OCI-LY3 (cell line): Measurements from ENCODE around the gene COPA.

Source experiments
- H2AFZ ChIP-seq: fragments of 200-600, 300-600 bp; shearing (Covaris generic); 2 replicates; pipeline ENCODE4 v1.6.0; 2014; ENCODE audit warnings: antibody characterized with exemption, low read depth, low read length
- H3K27ac ChIP-seq: fragments of 200-600, 300-600 bp; sonication (generic); 2 replicates; pipeline ENCODE4 v1.5.1; 2014; ENCODE audit warnings: mild to moderate bottlenecking, low read length, moderate library complexity, mixed read lengths
- H3K27me3 ChIP-seq: fragments of 200-600, 300-600 bp; sonication (generic); 2 replicates; pipeline ENCODE4 v1.6.1; 2014; ENCODE audit warnings: low read depth, low read length, mixed read lengths
- H3K36me3 ChIP-seq: fragments of 200-600, 300-600 bp; sonication (generic); replicated peaks from 2 replicates; pipeline ENCODE3; 2014; ENCODE audit warnings: low read depth, low read length, mixed read lengths
- H3K4me1 ChIP-seq: fragments of 300-600, 200-600 bp; sonication (generic); 2 replicates; pipeline ENCODE4 v1.6.1; 2014; ENCODE audit warnings: low read length, mixed read lengths
- H3K4me2 ChIP-seq: fragments of 200-600, 300-600 bp; sonication (generic); 2 replicates; pipeline ENCODE4 v1.6.1; 2014; ENCODE audit warnings: low read length, mixed read lengths
- H3K4me3 ChIP-seq: fragments of 300-600, 200-600 bp; sonication (generic); 2 replicates; pipeline ENCODE4 v1.5.1; 2014; ENCODE audit warnings: antibody characterized with exemption, mild to moderate bottlenecking, low read length, moderate library complexity
- H3K79me2 ChIP-seq: fragments of 300-600, 200-600 bp; shearing (Covaris generic); 2 replicates; pipeline ENCODE4 v1.6.1; 2014; ENCODE audit warnings: mild to moderate bottlenecking, low read length, mixed read lengths
- H3K9ac ChIP-seq: fragments of 300-600, 200-600 bp; shearing (Covaris generic); 2 replicates; pipeline ENCODE4 v1.6.0; 2014; ENCODE audit warnings: mild to moderate bottlenecking, low read length, moderate library complexity
- H3K9me3 ChIP-seq: fragments of 200-600, 300-600 bp; shearing (Covaris generic); 2 replicates; pipeline ENCODE4 v1.6.1; 2014; ENCODE audit warnings: low read length, mixed read lengths; ENCODE audit not compliant: insufficient read depth
- H4K20me1 ChIP-seq: fragments of 200-600, 300-600 bp; sonication (generic); 2 replicates; pipeline ENCODE4 v1.6.1; 2016; ENCODE audit warnings: low read length, mixed read lengths; ENCODE audit not compliant: insufficient read depth
- EZH2phosphoT487 ChIP-seq: fragments of 200-600 bp; shearing (Covaris generic); IDR thresholded peaks from 2 replicates; pipeline ENCODE4 v1.6.1; 2018; ENCODE audit warnings: antibody characterized with exemption, mixed run types, low read depth
- TF ChIP-seq, protein P1 (sequence below): fragments of 200-600, 300-600 bp; sonication (generic); IDR thresholded peaks from 2 replicates; pipeline ENCODE4 v1.5.1; 2014; ENCODE audit warnings: antibody characterized with exemption, low read length, low read depth

Gene COPA

DNA sequence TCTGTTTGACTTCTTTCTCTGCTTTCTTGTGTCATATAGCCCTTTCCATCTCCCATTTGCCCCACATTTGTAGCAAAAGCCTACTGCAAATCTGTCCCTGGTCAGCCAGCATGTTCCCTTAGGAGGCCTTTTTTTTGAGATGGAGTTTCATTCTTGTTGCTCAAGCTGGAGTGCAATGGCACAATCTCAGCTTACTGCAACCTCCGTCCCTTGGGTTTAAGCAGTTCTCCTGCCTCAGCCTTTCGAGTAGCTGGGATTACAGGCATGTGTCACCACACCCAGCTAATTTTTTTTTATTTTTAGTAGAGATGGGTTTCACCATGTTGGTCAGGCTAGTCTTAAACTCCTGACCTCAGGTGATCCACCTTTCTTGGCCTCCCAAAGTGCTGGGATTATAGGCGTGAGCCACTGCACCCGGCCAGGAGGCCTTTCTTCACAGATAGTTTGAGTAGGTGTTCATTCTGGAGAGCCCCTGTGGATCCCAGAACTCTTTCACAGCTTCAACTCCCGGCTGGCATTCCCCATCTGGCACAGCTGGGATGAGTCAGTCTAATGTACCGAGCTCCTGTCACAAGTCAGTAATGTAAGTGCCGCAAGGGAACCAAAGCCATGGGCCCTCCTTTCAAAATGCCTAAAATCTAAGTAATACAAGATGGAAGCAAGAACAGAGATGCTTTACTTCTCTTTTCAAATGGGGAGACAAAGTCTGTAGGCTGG, 14.4 kb upstream of the COPA start:
- no peak overlapping the region for H3K4me3 ChIP-seq
- no peaks in the 10 kb centered on the region for H3K4me1 ChIP-seq
- H2AFZ ChIP-seq = no peak overlapping the region
- no peak overlapping the region for H3K4me2 ChIP-seq
- no peak overlapping the region for H3K27ac ChIP-seq
- H3K9ac ChIP-seq = no peak overlapping the region
- no peaks in the 10 kb centered on the region for H3K9me3 ChIP-seq
- peaks cover 88% of the 10 kb centered on the region for H3K36me3 ChIP-seq
- no peaks in the 10 kb centered on the region for H4K20me1 ChIP-seq
- no peaks in the 10 kb centered on the region for H3K79me2 ChIP-seq
- TF ChIP-seq, protein P1, sequence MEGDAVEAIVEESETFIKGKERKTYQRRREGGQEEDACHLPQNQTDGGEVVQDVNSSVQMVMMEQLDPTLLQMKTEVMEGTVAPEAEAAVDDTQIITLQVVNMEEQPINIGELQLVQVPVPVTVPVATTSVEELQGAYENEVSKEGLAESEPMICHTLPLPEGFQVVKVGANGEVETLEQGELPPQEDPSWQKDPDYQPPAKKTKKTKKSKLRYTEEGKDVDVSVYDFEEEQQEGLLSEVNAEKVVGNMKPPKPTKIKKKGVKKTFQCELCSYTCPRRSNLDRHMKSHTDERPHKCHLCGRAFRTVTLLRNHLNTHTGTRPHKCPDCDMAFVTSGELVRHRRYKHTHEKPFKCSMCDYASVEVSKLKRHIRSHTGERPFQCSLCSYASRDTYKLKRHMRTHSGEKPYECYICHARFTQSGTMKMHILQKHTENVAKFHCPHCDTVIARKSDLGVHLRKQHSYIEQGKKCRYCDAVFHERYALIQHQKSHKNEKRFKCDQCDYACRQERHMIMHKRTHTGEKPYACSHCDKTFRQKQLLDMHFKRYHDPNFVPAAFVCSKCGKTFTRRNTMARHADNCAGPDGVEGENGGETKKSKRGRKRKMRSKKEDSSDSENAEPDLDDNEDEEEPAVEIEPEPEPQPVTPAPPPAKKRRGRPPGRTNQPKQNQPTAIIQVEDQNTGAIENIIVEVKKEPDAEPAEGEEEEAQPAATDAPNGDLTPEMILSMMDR = no peak
- TF ChIP-seq EZH2phosphoT487 = no peak
- H3K27me3 ChIP-seq = no peaks in the 10 kb centered on the region

DNA sequence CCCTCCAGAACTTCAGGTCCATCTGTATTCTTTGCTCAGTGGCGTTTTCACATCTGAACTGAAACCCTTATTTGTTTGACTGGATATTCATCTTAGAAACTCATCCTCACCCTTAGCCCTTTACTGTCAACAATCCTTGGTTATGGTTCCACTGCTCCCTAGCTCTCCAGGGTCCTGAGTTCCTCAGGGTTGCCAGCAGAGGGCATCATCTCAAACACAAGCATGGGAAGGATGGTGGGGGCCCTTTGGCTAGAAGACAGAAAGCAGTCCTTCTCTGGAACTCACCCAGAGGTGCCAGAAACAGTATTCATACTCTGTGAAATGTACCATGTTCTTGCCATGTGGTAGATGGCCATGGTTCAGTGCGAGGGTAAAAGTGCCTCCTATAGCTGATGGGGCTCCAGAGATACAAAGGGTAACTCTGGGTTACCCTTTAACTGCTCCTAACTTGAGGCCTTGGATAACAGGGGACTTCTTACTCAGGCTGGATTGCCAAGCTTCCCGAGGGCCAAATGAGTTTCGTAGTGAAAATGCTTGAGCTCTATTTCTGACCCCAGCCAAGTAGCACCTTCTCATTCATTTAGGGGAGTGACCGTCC, 11.4 kb upstream of the COPA start:
- H3K9me3 ChIP-seq = no peaks in the 10 kb centered on the region
- H3K79me2 ChIP-seq = peaks cover 1% of the 10 kb centered on the region; the same call in 1 of the 2 replicates
- H3K27me3 ChIP-seq = no peaks in the 10 kb centered on the region
- no peak overlapping the region for H3K9ac ChIP-seq
- H2AFZ ChIP-seq = no peak overlapping the region
- H3K36me3 ChIP-seq = peaks cover 90% of the 10 kb centered on the region
- H4K20me1 ChIP-seq = no peaks in the 10 kb centered on the region
- H3K27ac ChIP-seq = no peak overlapping the region
- no peaks in the 10 kb centered on the region for H3K4me1 ChIP-seq
- H3K4me2 ChIP-seq = no peak overlapping the region
- H3K4me3 ChIP-seq = no peak overlapping the region
- TF ChIP-seq, protein P1 = peak; percentile 70
- TF ChIP-seq EZH2phosphoT487 = no peak

DNA sequence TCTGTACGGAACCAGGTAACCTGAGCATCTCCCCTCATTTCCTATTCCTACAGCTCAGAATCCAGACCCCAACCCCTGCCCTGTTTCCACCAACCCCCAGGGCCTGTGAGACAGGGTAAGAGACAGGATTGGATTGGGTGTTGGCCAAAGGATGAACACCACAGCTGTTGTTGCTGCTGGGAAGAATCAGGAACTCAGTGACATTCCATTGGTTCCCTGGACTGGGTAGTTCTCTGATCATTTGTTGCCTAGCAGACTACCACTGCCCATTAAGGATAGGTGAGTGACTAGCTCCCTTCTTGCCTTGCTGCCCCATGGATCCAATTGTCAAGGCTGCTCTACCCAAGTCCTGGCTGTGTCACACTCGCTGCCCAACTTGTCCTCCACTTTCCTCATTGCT, 10.2 kb upstream of the COPA start:
- Histone ChIP-seq H3K9ac (no peak overlapping the region), H3K9me3 (no peaks in the 10 kb centered on the region), H3K27ac (no peak overlapping the region), H3K4me1 (peaks cover under 1% of the 10 kb centered on the region; the same call in 1 of the 2 replicates), H3K4me2 (no peak overlapping the region), H3K36me3 (peaks cover 96% of the 10 kb centered on the region), H2AFZ (no peak overlapping the region), H3K4me3 (no peak overlapping the region), H3K79me2 (peaks cover 11% of the 10 kb centered on the region), H3K27me3 (no peaks in the 10 kb centered on the region), H4K20me1 (no peaks in the 10 kb centered on the region)
- no peak for TF ChIP-seq EZH2phosphoT487
- TF ChIP-seq, protein P1 = no peak

DNA sequence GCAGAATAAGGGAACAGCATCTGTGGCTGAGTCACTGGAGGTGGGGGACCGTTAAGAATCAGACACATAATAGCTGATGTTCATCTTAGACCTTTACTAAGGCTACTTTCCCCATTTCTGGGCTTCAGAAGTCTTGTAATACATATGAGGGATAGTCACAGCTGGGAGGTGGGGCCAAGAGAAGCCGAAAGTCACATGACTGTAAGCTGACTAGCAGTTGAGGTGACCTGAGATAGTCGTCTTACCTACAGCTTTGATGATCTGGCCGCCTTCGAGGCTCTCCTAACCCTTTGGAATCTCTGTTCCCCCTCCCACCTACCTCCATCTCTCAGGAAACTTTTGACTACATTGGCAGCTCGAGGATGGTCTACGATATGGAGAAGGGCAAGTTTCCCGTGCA, 9.5 kb upstream of the COPA start:
- Histone ChIP-seq H3K4me1 (peaks cover 7% of the 10 kb centered on the region), H3K4me3 (no peak overlapping the region), H3K36me3 (peaks cover 94% of the 10 kb centered on the region), H3K4me2 (no peak overlapping the region), H3K79me2 (peaks cover 18% of the 10 kb centered on the region), H3K9me3 (no peaks in the 10 kb centered on the region), H3K27me3 (no peaks in the 10 kb centered on the region), H2AFZ (no peak overlapping the region), H3K27ac (no peak overlapping the region), H3K9ac (no peak overlapping the region), H4K20me1 (no peaks in the 10 kb centered on the region)
- no peak for TF ChIP-seq EZH2phosphoT487
- TF ChIP-seq, protein P1 = no peak
